Mesothelial cell of epicardium (in vitro differentiated cells): ENCODE results near the gene ARAP3. TPM values are rescaled to one million over a fixed set of nuclear protein-coding genes. Genes with fewer than 3 reads are reported as not detected.

Source experiments
- DNase-seq, 2 experiments: peaks; one replicate each; pipeline ENCODE4 v3.0.0; 2021; ENCODE audit warnings: low spot score in 2 of 2; ENCODE audit not compliant: unreplicated experiment in 2 of 2
- H3K27ac Mint-ChIP-seq: 2 replicates; pipeline ENCODE4 v1.8.0; 2021; ENCODE audit warnings: mixed read lengths
- H3K27me3 Mint-ChIP-seq: 2 replicates; pipeline ENCODE4 v1.8.0; 2021; ENCODE audit warnings: low read depth, mixed read lengths
- H3K36me3 Mint-ChIP-seq: 2 replicates; pipeline ENCODE4 v1.8.0; 2021; ENCODE audit warnings: mixed read lengths
- H3K4me1 Mint-ChIP-seq: 2 replicates; pipeline ENCODE4 v1.8.0; 2021; ENCODE audit warnings: mixed read lengths
- H3K4me3 Mint-ChIP-seq: 2 replicates; pipeline ENCODE4 v1.8.0; 2021; ENCODE audit warnings: mild to moderate bottlenecking, moderate library complexity, mixed read lengths
- H3K9me3 Mint-ChIP-seq: 2 replicates; pipeline ENCODE4 v1.8.0; 2021; ENCODE audit warnings: mixed read lengths
- CTCF ChIP-seq: fragments of 200-600 bp; sonication (generic); IDR thresholded peaks from one replicate; pipeline ENCODE4 v1.5.0; 2021; ENCODE audit warnings: antibody characterized with exemption; ENCODE audit not compliant: unreplicated experiment
- total RNA-seq: library from RNA; stranded (reverse); gene quantifications from 3 replicates; pipeline ENCODE4 v1.2.1, GENCODE V29; 2021

The ARAP3 gene
- total RNA-seq, 1 donor from 2014 or later = 50.9 TPM

GRCh38 chr5:141657404-141657803 is 24.6 kb downstream of the ARAP3 start:
- peaks cover 25% of the 10 kb centered on the region for H3K36me3 Mint-ChIP-seq
- no peaks in the 10 kb centered on the region for H3K4me1 Mint-ChIP-seq
- no peak for TF ChIP-seq CTCF
- H3K27me3 Mint-ChIP-seq = no peaks in the 10 kb centered on the region
- no peak overlapping the region for H3K27ac Mint-ChIP-seq
- DNase-seq = no peak
- no peaks in the 10 kb centered on the region for H3K9me3 Mint-ChIP-seq
- H3K4me3 Mint-ChIP-seq = no peak overlapping the region

- DNase-seq = no peak
- no peak overlapping the region for H3K27ac Mint-ChIP-seq
- H3K4me3 Mint-ChIP-seq = no peak overlapping the region
- no peaks in the 10 kb centered on the region for H3K27me3 Mint-ChIP-seq
- H3K4me1 Mint-ChIP-seq = peaks cover 5% of the 10 kb centered on the region
- no peak for TF ChIP-seq CTCF
- H3K36me3 Mint-ChIP-seq = peaks cover 25% of the 10 kb centered on the region
- no peaks in the 10 kb centered on the region for H3K9me3 Mint-ChIP-seq
Measured at GRCh38 chr5:141656396-141656795, 25.6 kb downstream of the ARAP3 start.

- Mint-ChIP-seq H3K4me3 (no peak overlapping the region), H3K36me3 (peaks cover 25% of the 10 kb centered on the region), H3K4me1 (peaks cover 11% of the 10 kb centered on the region), H3K9me3 (no peaks in the 10 kb centered on the region), H3K27ac (no peak overlapping the region), H3K27me3 (no peaks in the 10 kb centered on the region)
- no peak for TF ChIP-seq CTCF
- DNase-seq = no peak
Measured at GRCh38 chr5:141655020-141655419, 27.0 kb downstream of the ARAP3 start.

GRCh38 chr5:141654298-141654697 is 27.7 kb downstream of the ARAP3 start:
- no peak for TF ChIP-seq CTCF
- no peak for DNase-seq

GRCh38 chr5:141651728-141652105 is 30.3 kb downstream of the ARAP3 start:
- Mint-ChIP-seq H3K4me1 (peaks cover 11% of the 10 kb centered on the region), H3K36me3 (peaks cover 10% of the 10 kb centered on the region), H3K4me3 (peak overlapping the region; percentile 96), H3K27ac (no peak overlapping the region), H3K9me3 (no peaks in the 10 kb centered on the region), H3K27me3 (no peaks in the 10 kb centered on the region)
- DNase-seq = no peak
- TF ChIP-seq CTCF = no peak

More at GRCh38 chr5:141654298-141654697, 27.7 kb downstream of the ARAP3 start:
- Mint-ChIP-seq H3K4me1 (peaks cover 11% of the 10 kb centered on the region), H3K9me3 (no peaks in the 10 kb centered on the region), H3K36me3 (peaks cover 20% of the 10 kb centered on the region), H3K27me3 (no peaks in the 10 kb centered on the region), H3K27ac (no peak overlapping the region), H3K4me3 (no peak overlapping the region)
